Tongue (tissue), 2 donors: ENCODE data around the gene WRNIP1. TPM values are rescaled to one million over a fixed set of nuclear protein-coding genes. Genes with fewer than 3 reads are reported as not detected.
"Not testable (repeated sequence)": the region's sequence is repeated elsewhere in the genome, so short reads cannot be mapped to it uniquely, and the experiment has no call there.

Source experiments
- DNase-seq: peaks from one replicate; pipeline ENCODE4 v3.0.0-alpha.2; 2015
- total RNA-seq: library from RNA; depleted of rRNA; stranded (reverse); fragments of >200 nt; gene quantifications from one replicate; pipeline ENCODE4 v1.2.3, GENCODE V29; 2014

Gene WRNIP1
- total RNA-seq, 1 donor from 2014 or later: 67.7 TPM

- no peak for DNase-seq
These were observed 19.7 kb downstream of the WRNIP1 start for GRCh38 chr6:2784930-2785329.

DNA sequence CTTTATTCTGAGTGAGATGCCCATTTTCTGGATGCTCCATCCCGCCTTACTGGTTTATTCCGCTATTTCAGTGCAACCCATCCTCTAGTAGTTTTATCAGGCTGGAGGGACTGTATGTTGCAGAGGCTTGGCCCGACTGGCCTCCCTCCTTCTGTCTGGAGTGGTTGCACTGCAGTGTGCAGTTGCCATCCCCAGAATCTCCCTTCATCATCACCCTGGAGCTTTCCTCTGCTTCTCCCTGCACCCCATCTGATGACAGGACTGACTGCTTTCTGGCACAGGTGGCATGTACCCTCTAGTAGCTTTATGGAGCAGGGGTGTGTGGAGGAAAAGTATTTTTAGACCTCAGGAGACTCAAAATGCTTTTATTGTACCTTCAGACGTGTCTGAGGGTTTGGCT, 21.1 kb downstream of the WRNIP1 start:
- DNase-seq: no peak

DNA sequence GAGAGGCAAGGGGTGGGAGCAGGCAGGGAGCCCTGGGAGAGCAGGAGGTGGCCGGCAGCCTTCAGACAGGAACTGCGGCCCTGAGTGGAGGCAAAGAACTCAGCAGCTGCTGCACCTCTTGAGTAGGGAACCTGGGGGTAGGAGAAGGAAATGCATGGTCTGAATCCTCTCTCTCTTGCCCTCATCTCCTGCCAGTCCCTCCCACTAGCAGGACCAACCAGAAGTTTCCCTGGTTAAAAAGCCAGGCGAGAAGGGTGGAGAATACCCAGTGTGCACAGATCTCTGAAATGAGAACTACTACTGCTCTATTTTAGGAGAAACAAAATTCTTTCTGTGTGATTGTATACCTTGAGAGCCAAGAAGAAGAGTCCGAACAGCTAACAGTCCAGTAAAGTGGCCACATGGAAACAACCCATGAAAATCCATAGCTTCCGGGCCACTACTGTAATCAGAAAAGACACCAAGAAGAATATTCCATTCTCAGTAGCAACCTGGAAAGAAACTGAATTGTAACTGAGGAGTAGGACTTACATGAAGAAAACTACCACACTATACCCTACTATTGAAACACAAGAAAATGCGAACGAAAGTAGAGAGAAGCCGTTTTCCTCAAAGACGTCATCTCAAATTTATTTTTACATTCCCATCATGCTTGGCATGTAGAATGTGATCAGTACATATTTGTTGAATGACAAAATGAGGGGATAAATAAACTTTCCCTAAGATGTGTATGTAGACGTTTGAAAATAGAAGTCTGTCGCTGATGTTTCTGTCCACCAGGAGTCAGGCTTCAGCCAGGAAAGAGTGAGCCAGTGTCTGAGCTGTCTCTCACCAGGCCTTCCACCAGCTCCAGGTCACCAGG, 25.6 kb downstream of the WRNIP1 start:
- DNase-seq: peak; percentile 85

DNA sequence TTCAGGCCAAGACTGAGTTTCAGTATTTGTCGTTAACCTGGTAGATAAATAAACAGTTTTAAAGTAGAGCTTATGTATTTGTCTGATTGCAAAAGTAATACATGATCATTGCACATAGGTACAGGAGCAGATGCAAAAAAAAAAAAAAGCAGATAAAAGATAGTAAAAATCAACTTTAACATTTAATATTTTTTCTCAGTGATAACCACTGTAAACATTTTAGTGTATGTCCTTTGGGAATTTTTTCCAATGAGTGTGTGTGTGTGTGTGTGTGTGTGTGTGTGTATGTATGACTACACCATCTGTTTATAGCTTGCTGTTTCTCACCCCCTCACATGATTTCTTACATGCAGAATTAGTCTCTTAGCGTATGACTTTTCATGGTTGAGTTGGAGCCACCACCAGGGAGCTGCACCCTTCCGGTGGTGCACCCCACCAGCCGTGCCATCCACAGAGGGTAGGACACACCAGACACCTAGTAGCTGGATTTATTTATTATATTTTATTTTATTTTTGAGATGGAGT, 26.3 kb downstream of the WRNIP1 start:
- DNase-seq: no peak

- no peak for DNase-seq
These were observed 27.3 kb downstream of the WRNIP1 start for GRCh38 chr6:2792330-2793110.

- DNase-seq: no peak
These were observed 28.4 kb downstream of the WRNIP1 start for GRCh38 chr6:2793534-2794151.

- DNase-seq: no peak
These were observed 29.1 kb downstream of the WRNIP1 start for GRCh38 chr6:2794171-2794730.

- no peak for DNase-seq
These were observed 30.0 kb downstream of the WRNIP1 start for GRCh38 chr6:2795162-2795561.

GRCh38 chr6:2795956-2796355, 30.8 kb downstream of the WRNIP1 start:
- no peak for DNase-seq

GRCh38 chr6:2796861-2797260, 31.7 kb downstream of the WRNIP1 start:
- DNase-seq: no peak

- DNase-seq: peak; percentile 59
These were observed 32.4 kb downstream of the WRNIP1 start for GRCh38 chr6:2797564-2798031.

GRCh38 chr6:2798586-2799134, 33.5 kb downstream of the WRNIP1 start:
- peak; percentile 76 for DNase-seq

GRCh38 chr6:2799936-2800527, 34.8 kb downstream of the WRNIP1 start:
- no peak for DNase-seq

GRCh38 chr6:2800552-2801316, 35.5 kb downstream of the WRNIP1 start:
- DNase-seq: no peak

GRCh38 chr6:2801687-2802086, 36.5 kb downstream of the WRNIP1 start:
- DNase-seq: not testable (repeated sequence)

GRCh38 chr6:2802521-2803060, 37.4 kb downstream of the WRNIP1 start:
- DNase-seq: no peak

- no peak for DNase-seq
These were observed 38.7 kb downstream of the WRNIP1 start for GRCh38 chr6:2803731-2804429.

GRCh38 chr6:2804516-2804915, 39.3 kb downstream of the WRNIP1 start:
- no peak for DNase-seq

DNA sequence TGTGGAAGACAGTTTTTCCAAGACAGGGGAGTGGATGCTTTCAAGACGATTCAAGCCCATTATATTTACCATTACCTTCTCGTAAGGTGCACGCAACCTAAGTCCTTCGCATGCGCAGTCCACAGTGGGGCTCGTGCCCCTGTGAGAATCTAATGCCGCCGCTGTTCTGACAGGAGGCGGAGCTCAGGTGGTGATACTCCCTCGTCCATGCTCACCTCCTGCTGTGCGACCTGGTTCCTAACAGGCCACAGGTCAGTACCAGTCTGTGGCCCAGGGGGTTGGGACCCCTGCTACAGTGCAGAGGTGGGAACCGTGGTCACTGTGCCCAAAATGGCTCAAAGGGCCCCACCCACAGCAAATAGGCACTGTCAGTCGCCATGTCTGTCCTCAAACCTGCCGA, 39.8 kb downstream of the WRNIP1 start:
- no peak for DNase-seq

GRCh38 chr6:2806644-2807043, 41.5 kb downstream of the WRNIP1 start:
- DNase-seq: no peak
